IMR-90 (cell line): ENCODE data around the gene LY9. TPM values are rescaled to one million over a fixed set of nuclear protein-coding genes. Genes with fewer than 3 reads are reported as not detected.

Source experiments
- ATAC-seq: fragments of 200-7000 bp; cut with Tn5 transposase; 2 replicates; pipeline ENCODE4 v1.9.1; 2020; ENCODE audit warnings: low read depth, mild to moderate bottlenecking, moderate library complexity
- BruUV-seq: library from RNA; stranded (reverse); fragments of 400-500 nt; replicated peaks from 2 replicates; lab custom pipeline; 2021; lab: Mats Ljungman, UMichigan
- CTCF ChIA-PET: fragments of 300-600 bp; formaldehyde crosslinking; extraction: SDS; loops from one replicate; lab custom pipeline; 2021; ENCODE audit warnings: antibody characterized with exemption; lab: Yijun Ruan, JAX
- POLR2A ChIA-PET: fragments of 300-600 bp; sonication (Branson Sonifier 250); formaldehyde crosslinking; loops from one replicate; lab custom pipeline; 2022; ENCODE audit warnings: antibody characterized with exemption; ENCODE audit not compliant: unreplicated experiment; lab: Charles Lee
- DNase-seq: peaks from one replicate; pipeline ENCODE4 v3.0.0; 2013
- H2AFZ ChIP-seq: replicated peaks from 2 replicates; pipeline ENCODE3; 2013; ENCODE audit warnings: low read length, mild to moderate bottlenecking; ENCODE audit not compliant: poor library complexity
- H2AK5ac ChIP-seq: 2 replicates; pipeline ENCODE4 v1.6.1; 2013; ENCODE audit warnings: low read depth, low read length, inconsistent platforms
- H2AK9ac ChIP-seq: replicated peaks from 2 replicates; pipeline ENCODE3; 2013; ENCODE audit warnings: mild to moderate bottlenecking, low read depth, low read length, moderate library complexity; ENCODE audit not compliant: poor library complexity
- H2BK120ac ChIP-seq: 2 replicates; pipeline ENCODE4 v1.6.1; 2013; ENCODE audit warnings: low read depth, low read length, inconsistent platforms
- H2BK15ac ChIP-seq: 3 replicates; pipeline ENCODE4 v1.6.1; 2013; ENCODE audit warnings: low read depth, low read length, inconsistent platforms
- H2BK20ac ChIP-seq: 2 replicates; pipeline ENCODE4 v1.6.1; 2013; ENCODE audit warnings: low read depth, mild to moderate bottlenecking, inconsistent platforms, low read length, moderate library complexity
- H2BK5ac ChIP-seq: 2 replicates; pipeline ENCODE4 v1.6.1; 2013; ENCODE audit warnings: mild to moderate bottlenecking, low read depth, low read length, inconsistent platforms; ENCODE audit not compliant: poor library complexity, severe bottlenecking
- H3K14ac ChIP-seq: replicated peaks from 2 replicates; pipeline ENCODE4 v1.6.1; 2013; ENCODE audit warnings: low read depth, low read length, inconsistent platforms
- H3K18ac ChIP-seq: 2 replicates; pipeline ENCODE4 v1.6.1; 2013; ENCODE audit warnings: low read depth, low read length, control low read depth
- H3K23ac ChIP-seq: 2 replicates; pipeline ENCODE4 v1.6.1; 2013; ENCODE audit warnings: low read depth, low read length, inconsistent platforms
- H3K27ac ChIP-seq: 2 replicates; pipeline ENCODE4 v1.5.1; 2013; ENCODE audit warnings: mild to moderate bottlenecking, control low read depth, low read length; ENCODE audit not compliant: insufficient read depth
- H3K27me3 ChIP-seq: 2 replicates; pipeline ENCODE4 v1.6.1; 2013; ENCODE audit warnings: low read length; ENCODE audit not compliant: control insufficient read depth, insufficient read depth
- H3K36me3 ChIP-seq: 2 replicates; pipeline ENCODE4 v1.6.1; 2013; ENCODE audit warnings: low read length, mixed read lengths; ENCODE audit not compliant: control insufficient read depth, insufficient read depth
- H3K4ac ChIP-seq: 2 replicates; pipeline ENCODE4 v1.6.1; 2013; ENCODE audit warnings: low read depth, low read length, inconsistent platforms
- H3K4me1 ChIP-seq: 2 replicates; pipeline ENCODE4 v1.6.1; 2013; ENCODE audit warnings: low read length, mixed read lengths; ENCODE audit not compliant: control insufficient read depth, insufficient read depth
- H3K4me2 ChIP-seq: 2 replicates; pipeline ENCODE4 v1.6.1; 2013; ENCODE audit warnings: low read depth, mild to moderate bottlenecking, control low read depth, low read length, moderate library complexity
- H3K4me3 ChIP-seq: 2 replicates; pipeline ENCODE4 v1.5.1; 2013; ENCODE audit warnings: low read depth, mild to moderate bottlenecking, control low read depth, low read length, moderate library complexity; ENCODE audit not compliant: insufficient read depth
- H3K56ac ChIP-seq: 2 replicates; pipeline ENCODE4 v1.6.1; 2013; ENCODE audit warnings: low read length, inconsistent platforms; ENCODE audit not compliant: insufficient read depth; ENCODE audit errors: extremely low read depth
- H3K79me1 ChIP-seq, 2 experiments: 2 replicates each; pipeline ENCODE4 v1.6.1; 2013; ENCODE audit warnings: low read length in 2 of 2, inconsistent platforms in 1 of 2, low read depth in 1 of 2
- H3K9ac ChIP-seq: 2 replicates; pipeline ENCODE4 v1.6.1; 2013; ENCODE audit warnings: low read depth, low read length, control low read depth
- H3K9me1 ChIP-seq: 2 replicates; pipeline ENCODE4 v1.6.1; 2013; ENCODE audit warnings: low read length, inconsistent platforms; ENCODE audit not compliant: insufficient read depth
- H3K9me3 ChIP-seq: 2 replicates; pipeline ENCODE4 v1.6.1; 2013; ENCODE audit warnings: low read length; ENCODE audit not compliant: control insufficient read depth, insufficient read depth
- H4K20me1 ChIP-seq: 2 replicates; pipeline ENCODE4 v1.6.1; 2013; ENCODE audit warnings: low read length, inconsistent platforms; ENCODE audit not compliant: insufficient read depth
- H4K5ac ChIP-seq: 2 replicates; pipeline ENCODE4 v1.6.1; 2013; ENCODE audit warnings: mild to moderate bottlenecking, low read depth, low read length, control low read depth
- H4K8ac ChIP-seq, 2 experiments: 2 replicates each; pipeline ENCODE4 v1.6.1; 2013; ENCODE audit warnings: low read depth in 2 of 2, low read length in 2 of 2, control low read depth in 1 of 2, inconsistent platforms in 1 of 2
- H4K91ac ChIP-seq: 2 replicates; pipeline ENCODE4 v1.6.1; 2013; ENCODE audit warnings: low read depth, low read length, inconsistent platforms; ENCODE audit not compliant: insufficient read depth
- CTCF ChIP-seq: conservative IDR thresholded peaks from 2 replicates; pipeline ENCODE4 v1.5.1; 2012; ENCODE audit warnings: mild to moderate bottlenecking, low read depth, low read length, improper control_type of control experiment
- MAFK ChIP-seq: IDR thresholded peaks from 2 replicates; pipeline ENCODE4 v1.6.1; 2012; ENCODE audit warnings: low read depth, low read length, improper control_type of control experiment
- RAD21 ChIP-seq: IDR thresholded peaks from 2 replicates; pipeline ENCODE4 v1.6.1; 2012; ENCODE audit warnings: low read length, improper control_type of control experiment
- dilution Hi-C: fragments of 300-500 bp; cut with HindIII; formaldehyde crosslinking; loops from one replicate; pipeline ENCODE4 v1.14.3; 2018; ENCODE audit warnings: low sequenced_read_pairs; ENCODE audit not compliant: unreplicated experiment
- in situ Hi-C: fragments of 300-500 bp; cut with MboI; formaldehyde crosslinking; loops from 3 replicates; pipeline ENCODE4 v1.14.3; 2019; ENCODE audit warnings: low sequenced_read_pairs, inconsistent platforms, mixed read lengths
- intact Hi-C: fragments of 100-400 bp; cut with micrococcal nuclease; formaldehyde crosslinking; loops from 2 replicates; pipeline ENCODE4 v1.10.0; 2022
- polyA plus RNA-seq, 3 experiments: library from polyadenylated mRNA; depleted of rRNA; stranded (reverse); fragments of >200 nt; gene quantifications; 2 replicates each; pipeline ENCODE4 v1.2.3, GENCODE V29; 2012; ENCODE audit warnings: low replicate concordance in 1 of 3
- total RNA-seq: library from RNA; depleted of rRNA; stranded (reverse); fragments of >200 nt; gene quantifications from 2 replicates; pipeline ENCODE4 v1.2.3, GENCODE V29; 2012

The LY9 gene
- total and polyA plus RNA-seq, 2 of the 4 experiments (the other 2 are of a cell fraction) = not detected

GRCh38 chr1:160768295-160768657 is 27.7 kb upstream of the LY9 start:
- H4K5ac ChIP-seq = no peak overlapping the region
- H3K4ac ChIP-seq = no peak overlapping the region
- H3K4me2 ChIP-seq = peak overlapping the region; percentile 40; the same call in 1 of the 2 replicates
- H3K4me3 ChIP-seq = no peak overlapping the region; the same call in 1 of the 2 replicates
- H3K18ac ChIP-seq = no peak overlapping the region
- H3K14ac ChIP-seq = no peak overlapping the region
- H3K9me3 ChIP-seq = no peaks in the 10 kb centered on the region
- H4K8ac ChIP-seq = no peak overlapping the region
- no TSS peak for BruUV-seq
- DNase-seq (no peak), ATAC-seq (peak; percentile 59)
- intact Hi-C loops (no loop called here), dilution Hi-C loops (no loop called here), in situ Hi-C loops (no loop called here)
- no peak overlapping the region for H2BK15ac ChIP-seq
- 0 out of 2 replicates have a peak, but pooled peaks have one; percentile 15 for TF ChIP-seq RAD21
- TF ChIP-seq CTCF = peak; percentile 15; the same call in 1 of the 2 replicates
- no peak for TF ChIP-seq MAFK
- H2AFZ ChIP-seq = no peak overlapping the region
- POLR2A ChIA-PET = no interaction called here
- no peaks in the 10 kb centered on the region for H3K4me1 ChIP-seq
- H3K27me3 ChIP-seq = no peaks in the 10 kb centered on the region; the same call in 1 of the 2 replicates
- no peak overlapping the region for H2BK20ac ChIP-seq
- no peak overlapping the region for H3K56ac ChIP-seq
- H4K20me1 ChIP-seq = no peaks in the 10 kb centered on the region
- H2AK5ac ChIP-seq = no peak overlapping the region
- CTCF ChIA-PET = interaction anchor here (0.6 to 1.0 kb wide), 2 partner anchors 12 to 92 kb away, joined by 3 read pairs; no protein-coding TSS in a partner anchor
- no peak overlapping the region for H2AK9ac ChIP-seq
- H3K9ac ChIP-seq = no peak overlapping the region
- no peaks in the 10 kb centered on the region for H3K36me3 ChIP-seq
- no peak overlapping the region for H4K91ac ChIP-seq
- H2BK5ac ChIP-seq = no peak overlapping the region
- H3K27ac ChIP-seq = no peak overlapping the region
- no peaks in the 10 kb centered on the region for H3K9me1 ChIP-seq
- no peak overlapping the region for H2BK120ac ChIP-seq
- H3K23ac ChIP-seq = no peak overlapping the region
- H3K79me1 ChIP-seq = no peaks in the 10 kb centered on the region
